GM23248 (cell line): ENCODE results near the gene FAM181B. TPM values are rescaled to one million over a fixed set of nuclear protein-coding genes. Genes with fewer than 3 reads are reported as not detected.

Experiments
- DNase-seq: peaks from one replicate; pipeline ENCODE4 v3.0.0-alpha.2; 2015
- H2AFZ ChIP-seq: fragments of 200-600 bp; sonication (generic); 2 replicates; pipeline ENCODE4 v1.6.1; 2016; ENCODE audit warnings: antibody characterized with exemption
- H3F3A ChIP-seq: fragments of 200-600 bp; sonication (generic); 2 replicates; pipeline ENCODE4 v1.6.1; 2016; ENCODE audit warnings: mild to moderate bottlenecking, antibody characterized with exemption, mixed run types; ENCODE audit not compliant: insufficient read depth
- H3K27ac ChIP-seq: fragments of 200-600 bp; sonication (generic); 2 replicates; pipeline ENCODE4 v1.5.1; 2016; ENCODE audit warnings: mild to moderate bottlenecking
- H3K27me3 ChIP-seq: fragments of 200-600 bp; sonication (generic); replicated peaks from 2 replicates; pipeline ENCODE4 v1.6.1; 2016; ENCODE audit warnings: mild to moderate bottlenecking; ENCODE audit not compliant: insufficient read depth
- H3K36me3 ChIP-seq: fragments of 200-600 bp; sonication (generic); 2 replicates; pipeline ENCODE4 v1.6.1; 2016; ENCODE audit warnings: low read depth, mild to moderate bottlenecking
- H3K4me1 ChIP-seq: fragments of 200-600 bp; sonication (generic); 2 replicates; pipeline ENCODE4 v1.6.1; 2016; ENCODE audit warnings: mild to moderate bottlenecking; ENCODE audit not compliant: insufficient read depth
- H3K4me2 ChIP-seq: fragments of 200-600 bp; sonication (generic); one replicate; pipeline ENCODE4 v1.6.1; 2016; ENCODE audit warnings: mild to moderate bottlenecking; ENCODE audit not compliant: unreplicated experiment
- H3K4me3 ChIP-seq: fragments of 200-600 bp; sonication (generic); 2 replicates; pipeline ENCODE4 v1.5.1; 2016; ENCODE audit warnings: mild to moderate bottlenecking
- H3K79me2 ChIP-seq: fragments of 200-600 bp; sonication (generic); 2 replicates; pipeline ENCODE4 v1.6.1; 2016; ENCODE audit warnings: mild to moderate bottlenecking; ENCODE audit not compliant: insufficient read depth
- H3K9ac ChIP-seq: fragments of 200-600 bp; sonication (generic); 2 replicates; pipeline ENCODE4 v1.6.1; 2016; ENCODE audit warnings: mild to moderate bottlenecking
- H3K9me2 ChIP-seq: fragments of 200-600 bp; sonication (generic); 2 replicates; pipeline ENCODE4 v1.6.1; 2016; ENCODE audit warnings: mixed run types, mild to moderate bottlenecking, moderate library complexity; ENCODE audit not compliant: insufficient read depth
- H3K9me3 ChIP-seq: fragments of 200-600 bp; sonication (generic); one replicate; pipeline ENCODE4 v1.6.1; 2017; ENCODE audit warnings: low read depth
- H4K20me1 ChIP-seq: fragments of 200-600 bp; sonication (generic); 2 replicates; pipeline ENCODE4 v1.6.0; 2016; ENCODE audit not compliant: insufficient read depth
- EZH2 ChIP-seq: fragments of 200-600 bp; sonication (generic); IDR thresholded peaks from 2 replicates; pipeline ENCODE4 v1.6.1; 2018; ENCODE audit warnings: antibody characterized with exemption, mild to moderate bottlenecking; ENCODE audit not compliant: insufficient read depth, poor library complexity, severe bottlenecking
- EZH2phosphoT487 ChIP-seq: fragments of 200-600 bp; sonication (generic); IDR thresholded peaks from 2 replicates; pipeline ENCODE4 v1.6.1; 2018; ENCODE audit warnings: antibody characterized with exemption, moderate library complexity, mild to moderate bottlenecking, low read depth; ENCODE audit not compliant: insufficient read depth
- WGBS, 2 experiments: methylation state at CpG; one replicate each; pipeline ENCODE4 v1.1.6; 2015 to 2017; ENCODE audit warnings: low lambda C conversion rate in 2 of 2, low coverage in 1 of 2; ENCODE audit errors: missing lambda C conversion rate in 2 of 2; 5-methylcytosine and 5-hydroxymethylcytosine counted together
- in situ Hi-C: fragments of 300-500 bp; cut with MboI; formaldehyde crosslinking; loops from 2 replicates; pipeline ENCODE4 v1.15.0; 2020
- polyA plus RNA-seq: library from polyadenylated mRNA; unstranded; fragments of >200 nt; fragmentation: Nextera tagmentation; extraction: Ambion mirVana; gene quantifications from 2 replicates; pipeline ENCODE4 v1.2.1, GENCODE V29; 2016
- total RNA-seq: library from RNA; depleted of rRNA; stranded (reverse); fragments of >200 nt; shearing (Covaris generic); gene quantifications from 2 replicates; pipeline ENCODE4 v1.2.3, GENCODE V29; 2014

The FAM181B gene
- total and polyA plus RNA-seq, 2 experiments from 2014 or later: not detected

- no peaks in the 10 kb centered on the region for H3F3A ChIP-seq
- DNase-seq: no peak
- H3K27me3 ChIP-seq: peaks cover 9% of the 10 kb centered on the region; the same call in 1 of the 2 replicates
- no peak for TF ChIP-seq EZH2phosphoT487
- no peak for TF ChIP-seq EZH2
- H3K9me3 ChIP-seq: no peaks in the 10 kb centered on the region
- H3K79me2 ChIP-seq: no peaks in the 10 kb centered on the region
- no peak overlapping the region for H3K27ac ChIP-seq
- no peaks in the 10 kb centered on the region for H3K4me1 ChIP-seq
- H3K4me2 ChIP-seq: no peak overlapping the region
- no peaks in the 10 kb centered on the region for H4K20me1 ChIP-seq
- H3K36me3 ChIP-seq: no peaks in the 10 kb centered on the region
- H3K9me2 ChIP-seq: no peaks in the 10 kb centered on the region
- H2AFZ ChIP-seq: no peak overlapping the region
- no peak overlapping the region for H3K4me3 ChIP-seq
- WGBS, 2 experiments: 42 to 45% methylated on average over 11 of the region's 11 CpGs
- in situ Hi-C loops: no loop called here
- H3K9ac ChIP-seq: no peak overlapping the region
Measured at GRCh38 chr11:82765466-82766034, 31.9 kb upstream of the FAM181B start.

GRCh38 chr11:82763167-82763566 is 29.5 kb upstream of the FAM181B start:
- Histone ChIP-seq H3K27me3 (peaks cover 15% of the 10 kb centered on the region), H3K9me3 (no peaks in the 10 kb centered on the region), H3K27ac (no peak overlapping the region), H3K4me1 (no peaks in the 10 kb centered on the region), H3K9me2 (no peaks in the 10 kb centered on the region), H3K4me3 (no peak overlapping the region), H3K79me2 (no peaks in the 10 kb centered on the region), H4K20me1 (no peaks in the 10 kb centered on the region), H3K9ac (no peak overlapping the region), H2AFZ (no peak overlapping the region), H3K36me3 (no peaks in the 10 kb centered on the region), H3K4me2 (no peak overlapping the region), H3F3A (no peaks in the 10 kb centered on the region)
- in situ Hi-C loops: no loop called here
- 17 to 44% methylated on average over 1 of the region's 1 CpG for WGBS, 2 experiments
- TF ChIP-seq EZH2: no peak
- no peak for TF ChIP-seq EZH2phosphoT487
- DNase-seq: no peak

- H3K4me2 ChIP-seq: no peak overlapping the region
- H3K36me3 ChIP-seq: no peaks in the 10 kb centered on the region
- no peaks in the 10 kb centered on the region for H4K20me1 ChIP-seq
- no peak for TF ChIP-seq EZH2
- TF ChIP-seq EZH2phosphoT487: no peak
- no peaks in the 10 kb centered on the region for H3K4me1 ChIP-seq
- no peak overlapping the region for H2AFZ ChIP-seq
- H3K9me2 ChIP-seq: no peaks in the 10 kb centered on the region
- H3K9me3 ChIP-seq: no peaks in the 10 kb centered on the region
- H3K27me3 ChIP-seq: peaks cover 23% of the 10 kb centered on the region
- no peak overlapping the region for H3K27ac ChIP-seq
- H3K9ac ChIP-seq: no peak overlapping the region
- no peak for DNase-seq
- H3F3A ChIP-seq: no peaks in the 10 kb centered on the region
- in situ Hi-C loops: no loop called here
- H3K4me3 ChIP-seq: no peak overlapping the region
- 53 to 59% methylated on average over 3 of the region's 3 CpGs for WGBS, 2 experiments
- no peaks in the 10 kb centered on the region for H3K79me2 ChIP-seq
Measured at GRCh38 chr11:82759649-82760048, 26.0 kb upstream of the FAM181B start.

GRCh38 chr11:82757660-82758357 is 24.1 kb upstream of the FAM181B start:
- Histone ChIP-seq H3K9ac (no peak overlapping the region), H3K27ac (no peak overlapping the region), H2AFZ (no peak overlapping the region), H3K36me3 (no peaks in the 10 kb centered on the region), H4K20me1 (no peaks in the 10 kb centered on the region), H3K9me3 (no peaks in the 10 kb centered on the region), H3K4me1 (no peaks in the 10 kb centered on the region), H3F3A (no peaks in the 10 kb centered on the region), H3K4me3 (no peak overlapping the region), H3K9me2 (no peaks in the 10 kb centered on the region), H3K79me2 (no peaks in the 10 kb centered on the region), H3K4me2 (no peak overlapping the region), H3K27me3 (peaks cover 23% of the 10 kb centered on the region)
- in situ Hi-C loops: no loop called here
- no peak for DNase-seq
- WGBS, 2 experiments: 4% methylated on average over 3 of the region's 3 CpGs
- TF ChIP-seq EZH2 (no peak), EZH2phosphoT487 (no peak)
